ENCODE results near the gene ZBTB34.

Gene ZBTB34

GRCh38 chr9:126830827-126831226, 29.6 kb upstream of the ZBTB34 start:
- H3K9me2 ChIP-seq (replicated peaks; ENCODE audit: insufficient read depth, low read length), result no peaks in the 10 kb centered on the region
- no peak overlapping the region for H3K9ac ChIP-seq (ENCODE audit: low read length)
- H3K4me2 ChIP-seq (ENCODE audit: low read depth, low read length, poor library complexity, severe bottlenecking), result no peak overlapping the region
- no peaks in the 10 kb centered on the region for H3F3A ChIP-seq (ENCODE audit: insufficient read depth)
- H3K27me3 ChIP-seq (ENCODE audit: low read length), result no peaks in the 10 kb centered on the region
- H2AFZ ChIP-seq (ENCODE audit: low read depth, low read length, severe bottlenecking), result no peak overlapping the region
- no peaks in the 10 kb centered on the region for H3K9me3 ChIP-seq (ENCODE audit: insufficient read depth, low read length)
- TF ChIP-seq CTCF (IDR thresholded peaks at IDR 0.05; ENCODE audit: insufficient read depth, low read length, poor library complexity, severe bottlenecking) (no peak), EZH2phosphoT487 (conservative IDR thresholded peaks at IDR 0.05; ENCODE audit: low read length) (no peak)
- H4K20me1 ChIP-seq (ENCODE audit: low read depth, low read length), result no peaks in the 10 kb centered on the region
- H3K4me3 ChIP-seq (ENCODE audit: insufficient read depth, low read length, poor library complexity, severe bottlenecking), result no peak overlapping the region
- no peak overlapping the region for H3K27ac ChIP-seq (ENCODE audit: low read depth, low read length)
- no peaks in the 10 kb centered on the region for H3K36me3 ChIP-seq (ENCODE audit: low read length)
- H3K79me2 ChIP-seq (ENCODE audit: insufficient read depth, low read length), result no peaks in the 10 kb centered on the region

- H3K79me2 ChIP-seq (ENCODE audit: insufficient read depth, low read length), result no peaks in the 10 kb centered on the region
- H3F3A ChIP-seq (ENCODE audit: insufficient read depth), result no peaks in the 10 kb centered on the region
- H3K27me3 ChIP-seq (ENCODE audit: low read length), result no peaks in the 10 kb centered on the region
- no peaks in the 10 kb centered on the region for H3K9me2 ChIP-seq (replicated peaks; ENCODE audit: insufficient read depth, low read length)
- no peak overlapping the region for H3K4me3 ChIP-seq (ENCODE audit: insufficient read depth, low read length, poor library complexity, severe bottlenecking)
- no peak overlapping the region for H3K27ac ChIP-seq (ENCODE audit: low read depth, low read length)
- no peaks in the 10 kb centered on the region for H3K36me3 ChIP-seq (ENCODE audit: low read length)
- H3K4me2 ChIP-seq (ENCODE audit: low read depth, low read length, poor library complexity, severe bottlenecking), result no peak overlapping the region
- TF ChIP-seq EZH2phosphoT487 (conservative IDR thresholded peaks at IDR 0.05; ENCODE audit: low read length) (no peak), CTCF (IDR thresholded peaks at IDR 0.05; ENCODE audit: insufficient read depth, low read length, poor library complexity, severe bottlenecking) (no peak)
- H2AFZ ChIP-seq (ENCODE audit: low read depth, low read length, severe bottlenecking), result no peak overlapping the region
- no peaks in the 10 kb centered on the region for H4K20me1 ChIP-seq (ENCODE audit: low read depth, low read length)
- H3K9me3 ChIP-seq (ENCODE audit: insufficient read depth, low read length), result no peaks in the 10 kb centered on the region
- no peak overlapping the region for H3K9ac ChIP-seq (ENCODE audit: low read length)
Measured at GRCh38 chr9:126832440-126832839, 28.0 kb upstream of the ZBTB34 start.

GRCh38 chr9:126833020-126833419, 27.4 kb upstream of the ZBTB34 start:
- H3K9me3 ChIP-seq (ENCODE audit: insufficient read depth, low read length), result no peaks in the 10 kb centered on the region
- H3K79me2 ChIP-seq (ENCODE audit: insufficient read depth, low read length), result no peaks in the 10 kb centered on the region
- H3K4me3 ChIP-seq (ENCODE audit: insufficient read depth, low read length, poor library complexity, severe bottlenecking), result no peak overlapping the region
- no peak overlapping the region for H3K9ac ChIP-seq (ENCODE audit: low read length)
- TF ChIP-seq EZH2phosphoT487 (conservative IDR thresholded peaks at IDR 0.05; ENCODE audit: low read length) (no peak), CTCF (IDR thresholded peaks at IDR 0.05; ENCODE audit: insufficient read depth, low read length, poor library complexity, severe bottlenecking) (no peak)
- no peak overlapping the region for H3K27ac ChIP-seq (ENCODE audit: low read depth, low read length)
- no peaks in the 10 kb centered on the region for H3F3A ChIP-seq (ENCODE audit: insufficient read depth)
- H3K4me2 ChIP-seq (ENCODE audit: low read depth, low read length, poor library complexity, severe bottlenecking), result no peak overlapping the region
- no peaks in the 10 kb centered on the region for H3K36me3 ChIP-seq (ENCODE audit: low read length)
- no peaks in the 10 kb centered on the region for H4K20me1 ChIP-seq (ENCODE audit: low read depth, low read length)
- H3K9me2 ChIP-seq (replicated peaks; ENCODE audit: insufficient read depth, low read length), result no peaks in the 10 kb centered on the region
- no peak overlapping the region for H2AFZ ChIP-seq (ENCODE audit: low read depth, low read length, severe bottlenecking)
- no peaks in the 10 kb centered on the region for H3K27me3 ChIP-seq (ENCODE audit: low read length)
